Chondrocyte (in vitro differentiated cells): ENCODE results near the gene TAS1R3. TPM values are rescaled to one million over a fixed set of nuclear protein-coding genes. Genes with fewer than 3 reads are reported as not detected.

Experiments used
- DNase-seq: peaks from one replicate; pipeline ENCODE4 v3.0.0; 2021; ENCODE audit warnings: mixed read lengths, low spot score
- H3K27ac Mint-ChIP-seq: one replicate; pipeline ENCODE4 v1.8.0; 2021; ENCODE audit warnings: mild to moderate bottlenecking, moderate library complexity, mixed read lengths; ENCODE audit not compliant: unreplicated experiment
- H3K27me3 Mint-ChIP-seq: 2 replicates; pipeline ENCODE4 v1.8.0; 2021; ENCODE audit warnings: low read depth, mixed read lengths
- H3K36me3 Mint-ChIP-seq: 2 replicates; pipeline ENCODE4 v1.8.0; 2021; ENCODE audit warnings: low read depth, mixed read lengths
- H3K4me1 Mint-ChIP-seq: 2 replicates; pipeline ENCODE4 v1.8.0; 2021; ENCODE audit warnings: low read depth, mild to moderate bottlenecking, mixed read lengths
- H3K4me3 Mint-ChIP-seq: one replicate; pipeline ENCODE4 v1.8.0; 2021; ENCODE audit warnings: mild to moderate bottlenecking, moderate library complexity, mixed read lengths; ENCODE audit not compliant: unreplicated experiment
- H3K9me3 Mint-ChIP-seq: 2 replicates; pipeline ENCODE4 v1.8.0; 2021; ENCODE audit warnings: low read depth, mixed read lengths
- total RNA-seq: library from RNA; stranded (reverse); gene quantifications from 3 replicates; pipeline ENCODE4 v1.2.1, GENCODE V29; 2021
- TF ChIP-seq, protein P1 (sequence below): fragments of 200-600 bp; sonication (generic); IDR thresholded peaks from 2 replicates; pipeline ENCODE4 v1.5.0; 2021; ENCODE audit warnings: antibody characterized with exemption, mild to moderate bottlenecking, moderate library complexity

TAS1R3 gene
- total RNA-seq, 1 donor from 2014 or later: 0.37 TPM

DNA sequence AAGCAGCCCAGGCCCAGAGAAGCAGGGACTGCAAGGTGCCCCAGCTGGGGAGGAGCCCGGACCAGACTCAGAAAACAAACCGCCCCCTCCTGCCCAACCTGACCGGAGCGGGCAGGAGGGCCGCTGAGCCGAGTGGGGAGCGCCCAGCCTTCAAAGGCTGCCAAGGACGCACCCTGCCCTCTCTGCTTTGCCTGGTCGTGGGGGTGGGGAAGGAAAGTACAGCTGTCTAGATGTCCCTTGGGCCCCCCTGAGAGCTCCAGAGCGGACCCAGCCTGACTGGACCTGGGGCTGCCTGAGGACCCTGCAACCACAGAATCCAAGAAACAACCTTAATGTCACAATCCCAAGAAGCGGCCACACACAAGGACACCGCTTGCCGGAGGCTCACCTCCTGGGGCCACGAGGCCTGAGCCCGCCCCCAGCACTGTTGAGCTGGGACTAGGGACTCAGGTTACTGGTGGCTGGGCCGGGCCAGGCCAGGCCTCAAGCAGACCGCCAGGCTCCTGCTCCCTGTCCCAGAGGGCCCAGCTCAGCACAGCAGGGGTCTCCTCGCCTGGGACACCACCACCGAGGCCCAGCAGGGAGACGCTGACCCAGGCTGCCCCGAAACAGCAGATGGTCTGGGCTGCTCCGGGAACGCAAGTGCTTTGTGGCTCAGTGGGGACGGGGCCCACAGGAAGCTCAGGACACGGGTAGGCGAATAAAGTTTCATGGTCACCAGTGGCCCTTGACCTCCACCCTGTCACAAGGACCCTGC lies 16.8 kb downstream of the TAS1R3 start:
- Mint-ChIP-seq H3K4me1 (peaks cover 35% of the 10 kb centered on the region), H3K27ac (peak overlapping the region; percentile 32), H3K36me3 (no peaks in the 10 kb centered on the region), H3K27me3 (no peaks in the 10 kb centered on the region), H3K9me3 (no peaks in the 10 kb centered on the region), H3K4me3 (peak overlapping the region; percentile 72)
- DNase-seq: no peak
- TF ChIP-seq, protein P1, sequence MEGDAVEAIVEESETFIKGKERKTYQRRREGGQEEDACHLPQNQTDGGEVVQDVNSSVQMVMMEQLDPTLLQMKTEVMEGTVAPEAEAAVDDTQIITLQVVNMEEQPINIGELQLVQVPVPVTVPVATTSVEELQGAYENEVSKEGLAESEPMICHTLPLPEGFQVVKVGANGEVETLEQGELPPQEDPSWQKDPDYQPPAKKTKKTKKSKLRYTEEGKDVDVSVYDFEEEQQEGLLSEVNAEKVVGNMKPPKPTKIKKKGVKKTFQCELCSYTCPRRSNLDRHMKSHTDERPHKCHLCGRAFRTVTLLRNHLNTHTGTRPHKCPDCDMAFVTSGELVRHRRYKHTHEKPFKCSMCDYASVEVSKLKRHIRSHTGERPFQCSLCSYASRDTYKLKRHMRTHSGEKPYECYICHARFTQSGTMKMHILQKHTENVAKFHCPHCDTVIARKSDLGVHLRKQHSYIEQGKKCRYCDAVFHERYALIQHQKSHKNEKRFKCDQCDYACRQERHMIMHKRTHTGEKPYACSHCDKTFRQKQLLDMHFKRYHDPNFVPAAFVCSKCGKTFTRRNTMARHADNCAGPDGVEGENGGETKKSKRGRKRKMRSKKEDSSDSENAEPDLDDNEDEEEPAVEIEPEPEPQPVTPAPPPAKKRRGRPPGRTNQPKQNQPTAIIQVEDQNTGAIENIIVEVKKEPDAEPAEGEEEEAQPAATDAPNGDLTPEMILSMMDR: peak; percentile 5

DNA sequence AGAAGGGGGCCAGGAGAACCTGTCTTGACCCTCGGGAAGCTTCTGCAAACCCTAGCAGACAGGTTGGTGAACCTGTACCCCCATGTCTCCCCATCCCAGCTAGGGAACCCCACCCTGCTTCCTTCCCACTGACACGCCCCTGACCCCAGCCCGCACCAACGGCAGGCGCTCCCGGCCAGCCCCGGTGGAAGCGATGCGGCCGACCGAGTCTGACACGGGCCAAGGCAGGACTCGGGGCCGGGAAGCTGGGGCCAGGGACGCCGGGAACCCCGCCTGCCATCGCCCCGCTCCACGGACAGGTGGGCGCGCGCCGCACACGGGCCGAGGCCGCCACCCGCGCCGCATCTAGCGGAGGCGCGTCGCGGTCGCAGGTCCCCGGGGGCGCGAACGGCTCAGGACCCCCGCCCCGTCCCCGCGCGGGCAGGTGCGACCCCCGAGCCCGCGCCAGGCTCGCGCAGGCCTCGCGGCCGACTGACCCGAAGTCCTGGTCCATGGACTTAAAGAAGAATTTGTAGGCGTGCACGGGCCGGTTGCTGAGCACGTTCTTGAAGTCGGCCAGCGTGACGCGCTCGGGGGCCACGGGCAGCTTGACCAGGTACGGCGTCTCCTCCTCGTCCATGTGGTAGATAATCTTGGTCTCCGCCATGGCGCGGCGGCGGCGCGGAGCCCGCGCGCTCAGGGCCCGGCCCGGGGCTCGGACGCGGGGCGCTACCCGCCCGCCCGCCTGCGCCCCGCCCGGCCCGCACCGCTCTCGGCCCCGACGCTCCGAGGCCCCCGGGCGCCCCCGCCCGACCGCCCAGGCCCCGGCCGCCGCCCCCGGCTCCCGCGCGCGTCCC lies 17.6 kb downstream of the TAS1R3 start:
- H3K27ac Mint-ChIP-seq: peak overlapping the region; percentile 32

GRCh38 chr1:1349256-1350012 lies 18.4 kb downstream of the TAS1R3 start, which contains the start of gene DVL1:
Gene DVL1 (minus strand): TSS chr1:1349418. CDS start chr1:1349065, 353 bp downstream.
- TF ChIP-seq, protein P1: peak; percentile 75
- Mint-ChIP-seq H3K4me3 (peak within 1 kb of the TSS; percentile 72), H3K4me1 (peaks cover 41% of the 10 kb centered on the region), H3K27ac (peak within 1 kb of the TSS; percentile 32), H3K36me3 (no peaks in the 10 kb centered on the region), H3K9me3 (no peaks in the 10 kb centered on the region), H3K27me3 (no peaks in the 10 kb centered on the region)
- DNase-seq: no peak

More for the DNA sequence above, 17.6 kb downstream of the TAS1R3 start:
- no peaks in the 10 kb centered on the region for H3K27me3 Mint-ChIP-seq
- no peak for DNase-seq
- peaks cover 37% of the 10 kb centered on the region for H3K4me1 Mint-ChIP-seq
- peak overlapping the region; percentile 72 for H3K4me3 Mint-ChIP-seq
- no peaks in the 10 kb centered on the region for H3K36me3 Mint-ChIP-seq
- H3K9me3 Mint-ChIP-seq: no peaks in the 10 kb centered on the region
- TF ChIP-seq, protein P1: peak; percentile 3

GRCh38 chr1:1351511-1352427 lies 20.7 kb downstream of the TAS1R3 start:
- Mint-ChIP-seq H3K4me1 (peaks cover 28% of the 10 kb centered on the region), H3K4me3 (peak overlapping the region; percentile 52), H3K36me3 (no peaks in the 10 kb centered on the region), H3K27me3 (no peaks in the 10 kb centered on the region), H3K27ac (peak overlapping the region; percentile 57), H3K9me3 (no peaks in the 10 kb centered on the region)
- TF ChIP-seq, protein P1: no peak
- DNase-seq: no peak
